Activated naive CD8-positive, alpha-beta T cell (primary cell): ENCODE results near the gene SAMD4B.

ENCODE experiments used
- H3K27ac Mint-ChIP-seq: one replicate; pipeline ENCODE4 v1.8.0; 2021; ENCODE audit warnings: mixed read lengths
- H3K27me3 Mint-ChIP-seq: one replicate; pipeline ENCODE4 v1.8.0; 2021; ENCODE audit warnings: mixed read lengths
- H3K36me3 Mint-ChIP-seq: one replicate; pipeline ENCODE4 v1.8.0; 2021; ENCODE audit warnings: mixed read lengths
- H3K4me1 Mint-ChIP-seq: one replicate; pipeline ENCODE4 v1.8.0; 2021; ENCODE audit warnings: low read depth, mixed read lengths
- H3K4me3 Mint-ChIP-seq: one replicate; pipeline ENCODE4 v1.8.0; 2021; ENCODE audit warnings: mild to moderate bottlenecking, mixed read lengths
- H3K9me3 Mint-ChIP-seq: one replicate; pipeline ENCODE4 v1.8.0; 2021; ENCODE audit warnings: low read depth, mixed read lengths

Gene SAMD4B

GRCh38 chr19:39419003-39419402 lies 76.8 kb downstream of the SAMD4B start:
- peaks cover 8% of the 10 kb centered on the region for H3K4me1 Mint-ChIP-seq
- H3K27ac Mint-ChIP-seq = no peak overlapping the region
- no peak overlapping the region for H3K4me3 Mint-ChIP-seq
- H3K27me3 Mint-ChIP-seq = no peaks in the 10 kb centered on the region
- H3K36me3 Mint-ChIP-seq = no peaks in the 10 kb centered on the region
- no peaks in the 10 kb centered on the region for H3K9me3 Mint-ChIP-seq

GRCh38 chr19:39420769-39421168 lies 78.5 kb downstream of the SAMD4B start:
- Mint-ChIP-seq H3K27me3 (no peaks in the 10 kb centered on the region), H3K4me3 (no peak overlapping the region), H3K4me1 (no peaks in the 10 kb centered on the region), H3K27ac (no peak overlapping the region), H3K9me3 (no peaks in the 10 kb centered on the region), H3K36me3 (no peaks in the 10 kb centered on the region)

GRCh38 chr19:39422020-39422419 lies 79.8 kb downstream of the SAMD4B start:
- Mint-ChIP-seq H3K36me3 (no peaks in the 10 kb centered on the region), H3K27ac (no peak overlapping the region), H3K4me3 (no peak overlapping the region), H3K4me1 (no peaks in the 10 kb centered on the region), H3K9me3 (no peaks in the 10 kb centered on the region), H3K27me3 (no peaks in the 10 kb centered on the region)

- Mint-ChIP-seq H3K36me3 (no peaks in the 10 kb centered on the region), H3K27me3 (no peaks in the 10 kb centered on the region), H3K4me1 (no peaks in the 10 kb centered on the region), H3K4me3 (no peak overlapping the region), H3K9me3 (no peaks in the 10 kb centered on the region), H3K27ac (no peak overlapping the region)
Observed at GRCh38 chr19:39423258-39424086, 81.3 kb downstream of the SAMD4B start.

- Mint-ChIP-seq H3K4me1 (no peaks in the 10 kb centered on the region), H3K27ac (no peak overlapping the region), H3K4me3 (no peak overlapping the region), H3K36me3 (no peaks in the 10 kb centered on the region), H3K27me3 (no peaks in the 10 kb centered on the region), H3K9me3 (no peaks in the 10 kb centered on the region)
Observed at GRCh38 chr19:39424934-39425333, 82.7 kb downstream of the SAMD4B start.

- H3K27ac Mint-ChIP-seq = no peak overlapping the region
Observed at GRCh38 chr19:39425744-39426143, 83.5 kb downstream of the SAMD4B start.

GRCh38 chr19:39426170-39426569 lies 83.9 kb downstream of the SAMD4B start:
- H3K4me3 Mint-ChIP-seq = no peak overlapping the region
- H3K36me3 Mint-ChIP-seq = no peaks in the 10 kb centered on the region
- H3K4me1 Mint-ChIP-seq = peaks cover 9% of the 10 kb centered on the region
- H3K27me3 Mint-ChIP-seq = no peaks in the 10 kb centered on the region
- no peak overlapping the region for H3K27ac Mint-ChIP-seq
- no peaks in the 10 kb centered on the region for H3K9me3 Mint-ChIP-seq

More at GRCh38 chr19:39425744-39426143, 83.5 kb downstream of the SAMD4B start:
- Mint-ChIP-seq H3K4me1 (peaks cover 5% of the 10 kb centered on the region), H3K27me3 (no peaks in the 10 kb centered on the region), H3K36me3 (no peaks in the 10 kb centered on the region), H3K9me3 (no peaks in the 10 kb centered on the region), H3K4me3 (no peak overlapping the region)

GRCh38 chr19:39427707-39428106 lies 85.5 kb downstream of the SAMD4B start:
- H3K27ac Mint-ChIP-seq = no peak overlapping the region
- no peaks in the 10 kb centered on the region for H3K9me3 Mint-ChIP-seq
- H3K27me3 Mint-ChIP-seq = no peaks in the 10 kb centered on the region
- peaks cover 14% of the 10 kb centered on the region for H3K4me1 Mint-ChIP-seq
- no peak overlapping the region for H3K4me3 Mint-ChIP-seq
- no peaks in the 10 kb centered on the region for H3K36me3 Mint-ChIP-seq

GRCh38 chr19:39428283-39429112 lies 86.3 kb downstream of the SAMD4B start:
- peaks cover 21% of the 10 kb centered on the region for H3K4me1 Mint-ChIP-seq
- no peaks in the 10 kb centered on the region for H3K9me3 Mint-ChIP-seq
- H3K36me3 Mint-ChIP-seq = no peaks in the 10 kb centered on the region
- H3K4me3 Mint-ChIP-seq = no peak overlapping the region
- no peaks in the 10 kb centered on the region for H3K27me3 Mint-ChIP-seq
- no peak overlapping the region for H3K27ac Mint-ChIP-seq

GRCh38 chr19:39430675-39431593 lies 88.7 kb downstream of the SAMD4B start:
- peaks cover 11% of the 10 kb centered on the region for H3K36me3 Mint-ChIP-seq
- peaks cover 34% of the 10 kb centered on the region for H3K4me1 Mint-ChIP-seq
- H3K9me3 Mint-ChIP-seq = no peaks in the 10 kb centered on the region
- H3K4me3 Mint-ChIP-seq = peak overlapping the region; percentile 47
- H3K27ac Mint-ChIP-seq = peak overlapping the region; percentile 66
- no peaks in the 10 kb centered on the region for H3K27me3 Mint-ChIP-seq

GRCh38 chr19:39432677-39433025 lies 90.4 kb downstream of the SAMD4B start:
- Mint-ChIP-seq H3K9me3 (no peaks in the 10 kb centered on the region), H3K27ac (peak overlapping the region; percentile 70), H3K36me3 (peaks cover 11% of the 10 kb centered on the region), H3K27me3 (no peaks in the 10 kb centered on the region), H3K4me1 (peaks cover 42% of the 10 kb centered on the region), H3K4me3 (peak overlapping the region; percentile 100)

GRCh38 chr19:39433480-39434079 lies 91.4 kb downstream of the SAMD4B start:
- Mint-ChIP-seq H3K4me1 (peaks cover 42% of the 10 kb centered on the region), H3K27me3 (no peaks in the 10 kb centered on the region), H3K9me3 (no peaks in the 10 kb centered on the region), H3K27ac (peak overlapping the region; percentile 100), H3K4me3 (peak overlapping the region; percentile 100), H3K36me3 (peaks cover 11% of the 10 kb centered on the region)

GRCh38 chr19:39434123-39435076 lies 92.2 kb downstream of the SAMD4B start:
- Mint-ChIP-seq H3K27ac (peak overlapping the region; percentile 100), H3K9me3 (no peaks in the 10 kb centered on the region), H3K4me1 (peaks cover 42% of the 10 kb centered on the region), H3K36me3 (peaks cover 11% of the 10 kb centered on the region), H3K27me3 (no peaks in the 10 kb centered on the region), H3K4me3 (peak overlapping the region; percentile 100)
